Inferior parietal cortex (tissue), 1 donor: ENCODE measurements around the gene KDELR3.
"Not testable (repeated sequence)": the region's sequence is repeated elsewhere in the genome, so short reads cannot be mapped to it uniquely, and the experiment has no call there.

Source experiments
- DNase-seq: peaks from one replicate; pipeline ENCODE4 v3.0.0-alpha.2; 2016; ENCODE audit errors: extremely low spot score

KDELR3 gene

GRCh38 chr22:38456841-38457699 is 10.8 kb upstream of the KDELR3 start:
- DNase-seq = no peak

- DNase-seq = no peak
Measured at GRCh38 chr22:38460426-38460840, 7.5 kb upstream of the KDELR3 start.

- DNase-seq = no peak
Measured at GRCh38 chr22:38461057-38461413, 6.9 kb upstream of the KDELR3 start.

GRCh38 chr22:38461414-38462081 is 6.3 kb upstream of the KDELR3 start:
- DNase-seq = peak; percentile 81

- no peak for DNase-seq
Measured at GRCh38 chr22:38462960-38463784, 4.7 kb upstream of the KDELR3 start.

GRCh38 chr22:38464992-38465672 is 2.8 kb upstream of the KDELR3 start:
- DNase-seq = no peak

GRCh38 chr22:38465673-38466490 is 2.0 kb upstream of the KDELR3 start:
- DNase-seq = no peak

GRCh38 chr22:38467438-38467903 is 425 bp upstream of the KDELR3 start:
- no peak for DNase-seq

- no peak for DNase-seq
Measured at GRCh38 chr22:38468443-38469305, 778 bp downstream of the KDELR3 start.

GRCh38 chr22:38469306-38469781 is 1.4 kb downstream of the KDELR3 start:
- DNase-seq = no peak

GRCh38 chr22:38470179-38470578 is 2.3 kb downstream of the KDELR3 start:
- DNase-seq = not testable (repeated sequence)

GRCh38 chr22:38471237-38471636 is 3.3 kb downstream of the KDELR3 start:
- no peak for DNase-seq

GRCh38 chr22:38474003-38474607 is 6.2 kb downstream of the KDELR3 start:
- no peak for DNase-seq

- DNase-seq = no peak
Measured at GRCh38 chr22:38477585-38477984, 9.7 kb downstream of the KDELR3 start.

- no peak for DNase-seq
Measured at GRCh38 chr22:38479096-38479837, 11.4 kb downstream of the KDELR3 start.

- DNase-seq = no peak
Measured at GRCh38 chr22:38481162-38481870, 13.4 kb downstream of the KDELR3 start.

GRCh38 chr22:38481871-38482332 is 14.0 kb downstream of the KDELR3 start:
- DNase-seq = no peak
